ENCODE results near the gene ZNF76.

- TF ChIP-seq CTCF (IDR thresholded peaks at IDR 0.05; ENCODE audit: low read depth, low read length) (no peak), EZH2phosphoT487 (IDR thresholded peaks at IDR 0.05; ENCODE audit: low read depth) (no peak)
These were observed 68.7 kb downstream of the ZNF76 start for GRCh38 chr6:35328108-35328723.

Data from OCI-LY3 (cell line).